Myocyte (in vitro differentiated cells): Measurements from ENCODE around the gene RABL2B. TPM values are rescaled to one million over a fixed set of nuclear protein-coding genes. Genes with fewer than 3 reads are reported as not detected.
A peak's percentile ranks its signal among the peaks of the same experiment; 100 is the strongest.

Source experiments
- DNase-seq: peaks from one replicate; pipeline ENCODE4 v3.0.0-alpha.2; 2012; ENCODE audit warnings: low read depth
- total RNA-seq: library from RNA; depleted of rRNA; stranded (reverse); fragments of >200 nt; gene quantifications from 2 replicates; pipeline ENCODE4 v1.2.3, GENCODE V29; 2014

RABL2B gene
- total RNA-seq, 1 donor from 2014 or later, result 9.8 TPM

DNA sequence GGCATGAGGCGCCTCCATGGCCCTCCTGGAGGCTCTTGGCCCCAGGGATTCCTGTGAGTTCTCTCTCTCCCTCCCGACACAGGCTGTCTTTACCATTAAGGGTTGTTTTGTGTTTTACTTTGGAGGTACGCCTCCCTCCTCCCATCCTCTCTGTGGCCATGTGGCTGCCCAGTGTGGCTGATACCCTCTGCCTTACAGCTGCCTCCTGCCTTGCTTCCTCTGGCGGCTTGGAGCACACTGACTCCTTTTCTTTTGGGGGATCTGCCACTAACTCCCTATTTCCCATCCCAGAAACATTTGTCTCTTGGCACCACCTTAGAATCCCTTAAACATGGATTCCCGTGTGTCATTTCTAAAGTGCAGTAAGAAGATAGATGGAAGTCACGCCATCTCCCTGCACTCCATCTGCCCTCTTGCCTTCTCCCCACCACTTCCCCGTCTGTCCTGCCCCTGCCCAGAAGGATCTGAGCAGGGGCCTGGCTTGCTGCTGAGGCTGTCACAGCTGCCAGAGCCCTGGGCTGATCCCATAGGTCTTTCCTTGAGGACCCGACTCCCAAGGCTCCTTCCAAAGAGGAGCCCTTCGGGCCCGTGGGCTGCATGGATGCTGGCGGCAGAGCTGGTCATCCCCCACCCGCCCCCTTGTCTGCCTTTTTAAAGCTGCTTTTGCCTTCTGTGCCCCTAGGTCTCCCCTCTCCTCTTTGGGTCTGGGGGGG lies 60.6 kb downstream of the RABL2B start:
- no peak for DNase-seq

DNA sequence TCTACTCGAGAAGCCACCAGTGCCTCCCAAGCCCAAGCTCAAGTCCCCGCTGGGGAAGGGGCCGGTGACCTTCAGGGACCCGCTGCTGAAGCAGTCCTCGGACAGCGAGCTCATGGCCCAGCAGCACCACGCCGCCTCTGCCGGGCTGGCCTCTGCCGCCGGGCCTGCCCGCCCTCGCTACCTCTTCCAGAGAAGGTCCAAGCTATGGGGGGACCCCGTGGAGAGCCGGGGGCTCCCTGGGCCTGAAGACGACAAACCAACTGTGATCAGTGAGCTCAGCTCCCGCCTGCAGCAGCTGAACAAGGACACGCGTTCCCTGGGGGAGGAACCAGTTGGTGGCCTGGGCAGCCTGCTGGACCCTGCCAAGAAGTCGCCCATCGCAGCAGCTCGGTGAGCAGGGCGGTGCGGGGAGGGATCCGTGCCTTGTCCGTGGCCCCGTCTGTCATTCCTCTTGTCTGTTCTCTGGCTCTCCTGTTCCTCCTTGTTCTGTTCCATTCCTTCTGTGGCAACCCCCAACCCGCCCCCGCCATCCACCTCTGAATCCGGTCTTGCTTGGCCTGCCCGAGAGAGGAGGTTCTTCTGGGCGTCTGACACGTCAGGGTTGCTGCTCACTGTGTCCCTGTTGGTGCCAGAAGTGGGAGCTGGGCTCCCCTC lies 61.3 kb downstream of the RABL2B start:
- DNase-seq, result no peak

DNA sequence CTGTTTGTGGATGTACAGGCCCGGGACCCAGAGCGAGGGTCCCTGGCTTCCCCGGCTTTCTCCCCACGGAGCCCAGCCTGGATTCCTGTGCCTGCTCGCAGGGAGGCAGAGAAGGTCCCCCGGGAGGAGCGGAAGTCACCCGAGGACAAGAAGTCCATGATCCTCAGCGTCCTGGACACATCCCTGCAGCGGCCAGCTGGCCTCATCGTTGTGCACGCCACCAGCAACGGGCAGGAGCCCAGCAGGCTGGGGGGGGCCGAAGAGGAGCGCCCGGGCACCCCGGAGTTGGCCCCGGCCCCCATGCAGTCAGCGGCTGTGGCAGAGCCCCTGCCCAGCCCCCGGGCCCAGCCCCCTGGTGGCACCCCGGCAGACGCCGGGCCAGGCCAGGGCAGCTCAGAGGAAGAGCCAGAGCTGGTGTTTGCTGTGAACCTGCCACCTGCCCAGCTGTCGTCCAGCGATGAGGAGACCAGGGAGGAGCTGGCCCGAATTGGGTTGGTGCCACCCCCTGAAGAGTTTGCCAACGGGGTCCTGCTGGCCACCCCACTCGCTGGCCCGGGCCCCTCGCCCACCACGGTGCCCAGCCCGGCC lies 62.1 kb downstream of the RABL2B start:
- DNase-seq, result no peak

DNA sequence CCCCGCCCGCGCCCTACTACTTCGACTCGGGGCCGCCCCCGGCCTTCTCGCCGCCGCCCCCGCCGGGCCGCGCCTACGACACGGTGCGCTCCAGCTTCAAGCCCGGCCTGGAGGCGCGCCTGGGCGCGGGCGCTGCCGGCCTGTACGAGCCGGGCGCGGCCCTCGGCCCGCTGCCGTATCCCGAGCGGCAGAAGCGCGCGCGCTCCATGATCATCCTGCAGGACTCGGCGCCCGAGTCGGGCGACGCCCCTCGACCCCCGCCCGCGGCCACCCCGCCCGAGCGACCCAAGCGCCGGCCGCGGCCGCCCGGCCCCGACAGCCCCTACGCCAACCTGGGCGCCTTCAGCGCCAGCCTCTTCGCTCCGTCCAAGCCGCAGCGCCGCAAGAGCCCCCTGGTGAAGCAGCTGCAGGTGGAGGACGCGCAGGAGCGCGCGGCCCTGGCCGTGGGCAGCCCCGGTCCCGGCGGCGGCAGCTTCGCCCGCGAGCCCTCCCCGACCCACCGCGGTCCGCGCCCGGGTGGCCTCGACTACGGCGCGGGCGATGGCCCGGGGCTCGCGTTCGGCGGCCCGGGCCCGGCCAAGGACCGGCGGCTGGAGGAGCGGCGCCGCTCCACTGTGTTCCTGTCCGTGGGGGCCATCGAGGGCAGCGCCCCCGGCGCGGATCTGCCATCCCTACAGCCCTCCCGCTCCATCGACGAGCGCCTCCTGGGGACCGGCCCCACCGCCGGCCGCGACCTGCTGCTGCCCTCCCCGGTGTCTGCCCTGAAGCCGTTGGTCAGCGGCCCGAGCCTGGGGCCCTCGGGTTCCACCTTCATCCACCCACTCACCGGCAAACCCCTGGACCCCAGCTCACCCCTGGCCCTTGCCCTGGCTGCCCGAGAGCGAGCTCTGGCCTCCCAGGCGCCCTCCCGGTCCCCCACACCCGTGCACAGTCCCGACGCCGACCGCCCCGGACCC lies 62.9 kb downstream of the RABL2B start:
- DNase-seq, result no peak

DNA sequence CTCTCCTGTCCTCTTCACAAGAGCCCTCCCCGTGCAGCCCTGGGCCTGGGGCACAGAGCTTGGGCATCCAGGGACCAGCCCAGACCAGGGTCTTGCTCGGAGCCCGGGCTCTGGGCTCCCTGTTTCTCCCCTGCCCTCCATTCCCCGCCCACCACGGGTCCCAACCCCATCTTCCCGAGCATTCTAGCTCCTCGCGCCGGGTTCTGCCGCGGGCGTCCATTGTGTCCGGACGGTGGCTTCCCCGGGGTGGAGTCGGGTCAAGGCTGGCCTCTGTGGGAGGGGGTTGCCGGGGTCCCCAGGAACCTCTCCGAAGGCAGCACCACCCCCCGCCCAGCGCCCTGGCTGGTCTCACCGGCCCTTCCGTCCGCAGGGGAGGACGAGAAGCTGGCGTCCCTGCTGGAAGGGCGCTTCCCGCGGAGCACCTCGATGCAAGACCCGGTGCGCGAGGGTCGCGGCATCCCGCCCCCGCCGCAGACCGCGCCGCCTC lies 63.6 kb downstream of the RABL2B start:
- DNase-seq, result no peak

DNA sequence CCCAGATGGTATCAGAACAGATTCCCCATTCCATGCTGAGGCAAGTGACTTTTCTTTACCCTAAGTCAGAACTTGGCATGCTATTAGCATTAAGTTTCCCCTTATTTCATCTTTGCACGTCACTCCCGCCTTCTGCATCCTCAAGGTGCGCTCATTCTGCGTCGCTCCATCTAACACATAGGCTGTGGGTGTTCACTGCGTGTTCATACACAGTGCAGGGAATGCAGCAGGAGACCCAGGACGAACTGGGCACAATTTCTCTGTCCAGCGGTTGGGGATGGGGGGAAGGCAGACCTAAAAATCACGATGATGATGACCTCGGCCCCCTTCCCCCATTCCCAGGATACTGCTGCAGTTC lies 65.1 kb downstream of the RABL2B start:
- DNase-seq, result no peak

DNA sequence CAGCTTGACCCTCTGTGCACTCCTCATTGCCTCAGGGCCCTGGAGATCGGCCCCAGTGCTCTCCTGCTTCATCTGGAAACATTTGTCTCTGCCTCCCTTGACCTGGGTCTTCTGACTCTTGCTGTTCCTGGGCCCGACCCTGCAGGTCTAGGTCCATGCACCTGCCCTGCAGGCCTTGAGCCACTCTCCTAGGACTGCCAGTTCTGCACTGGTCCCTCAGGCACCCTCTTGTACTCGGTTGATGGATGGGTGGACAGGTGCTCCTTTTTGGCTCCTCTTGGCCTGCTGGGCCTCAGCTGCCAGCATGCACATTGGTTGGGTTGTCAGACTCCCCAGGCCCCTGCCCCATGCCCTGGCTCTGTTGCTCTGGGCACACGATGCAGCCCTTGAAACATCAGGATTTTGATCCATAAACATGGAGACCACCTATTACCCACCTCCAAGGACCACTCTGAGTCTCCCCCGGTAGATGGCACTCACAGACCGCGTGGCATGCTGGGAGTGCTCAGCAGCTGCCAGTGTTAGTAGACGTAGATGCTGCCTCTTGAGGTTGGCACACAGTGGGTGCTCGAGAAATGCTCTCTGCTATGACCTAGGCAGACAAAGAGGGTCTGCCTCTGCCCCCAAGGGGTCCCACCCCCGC lies 65.6 kb downstream of the RABL2B start:
- peak; percentile 53 for DNase-seq

Other genes with a start within 250 kb of the RABL2B start
- gene KLHDC7B, start 237.7 kb downstream of the RABL2B start, total RNA-seq, result not detected in 2 replicates
- not detected in 2 replicates for gene SYCE3, start 220.7 kb downstream of the RABL2B start, total RNA-seq
- gene CPT1B, start 205.2 kb downstream of the RABL2B start, total RNA-seq, result 3.9 and 11.5 TPM in 2 replicates
- gene CHKB, start 200.8 kb downstream of the RABL2B start, total RNA-seq, result 42.7 and 47.0 TPM in 2 replicates
- gene MAPK8IP2, start 182.8 kb downstream of the RABL2B start, total RNA-seq, result 0.16 and 0.36 TPM in 2 replicates
- gene ARSA, start 155.5 kb downstream of the RABL2B start, total RNA-seq, result 30.5 and 37.4 TPM in 2 replicates
- gene SHANK3, start 110.8 kb downstream of the RABL2B start, total RNA-seq, result 0.32 and 0.47 TPM in 2 replicates
- not detected in 2 replicates for gene ACR, start 45.4 kb downstream of the RABL2B start, total RNA-seq